Esophagus muscularis mucosa (tissue), 3 donors: ENCODE data around the gene FOXG1.

Experiments used
- CTCF ChIP-seq, 3 experiments: fragments of 200-600 bp in 2 of 3; fragments of 450-650 bp in 1 of 3; sonication (generic) in 2 of 3; IDR thresholded peaks; one replicate each; pipeline ENCODE4 v1.5.1; 2017 to 2019; ENCODE audit warnings: antibody characterized with exemption in 3 of 3, mild to moderate bottlenecking in 2 of 3, moderate library complexity in 1 of 3
- POLR2A ChIP-seq: fragments of 450-650 bp; IDR thresholded peaks from one replicate; pipeline ENCODE4 v1.6.1; 2017; ENCODE audit warnings: antibody characterized with exemption, moderate library complexity, mild to moderate bottlenecking, low read depth
- POLR2AphosphoS5 ChIP-seq, 2 donors: sonication (generic); formaldehyde crosslinking; IDR thresholded peaks; one replicate each; pipeline ENCODE4 v1.6.1; 2017; ENCODE audit warnings: antibody characterized with exemption in 2 of 2

GRCh38 chr14:28772613-28773012, 6.0 kb downstream of the FOXG1 start:
- TF ChIP-seq CTCF (IDR thresholded peaks at IDR 0.05) (no peak), POLR2A (no peak), POLR2AphosphoS5 (IDR thresholded peaks at IDR 0.05) (no peak)
